Mammary epithelial cell (primary cell): ENCODE results near the gene STX8.

Experiments
- CTCF ChIP-seq, 2 donors: IDR thresholded peaks in 1 of 2; conservative IDR thresholded peaks in 1 of 2; 2 replicates each; pipeline ENCODE4 v1.5.1; 2011 to 2012; ENCODE audit warnings: inconsistent platforms in 2 of 2, low read length in 2 of 2, mild to moderate bottlenecking in 2 of 2, control low read depth in 1 of 2, low read depth in 1 of 2; ENCODE audit not compliant: insufficient read depth in 1 of 2; ENCODE audit errors: extremely low read depth in 1 of 2
- EZH2 ChIP-seq: IDR thresholded peaks from 2 replicates; pipeline ENCODE4 v1.6.1; 2012; ENCODE audit warnings: low read length, inconsistent platforms, borderline replicate concordance

DNA sequence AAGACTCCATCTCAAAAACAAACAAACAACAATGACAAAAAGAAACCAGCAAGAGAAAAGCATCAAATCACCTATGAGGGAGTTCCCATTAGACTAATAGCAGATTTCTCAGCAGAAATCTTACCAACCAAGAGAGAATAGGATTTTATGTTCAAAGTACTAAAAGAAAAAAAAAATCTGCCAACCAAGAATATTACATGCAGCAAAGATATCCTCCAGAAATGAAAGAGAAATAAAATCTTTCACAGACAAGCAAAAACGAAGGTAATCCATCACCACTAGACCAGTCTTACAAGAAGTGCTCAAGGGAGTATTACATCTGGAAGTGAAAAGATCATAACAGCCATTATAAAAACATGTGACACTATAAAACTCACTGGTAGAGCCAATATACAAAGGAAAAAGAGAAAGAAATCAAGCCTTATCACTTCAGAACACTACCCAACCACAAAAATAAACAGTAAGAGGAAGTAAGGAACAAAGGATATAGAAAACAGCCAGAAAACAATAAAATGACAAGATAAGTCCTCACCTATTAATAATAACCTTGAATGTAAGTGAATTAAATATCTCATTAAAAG, 66.3 kb downstream of the STX8 start:
- TF ChIP-seq CTCF (conservative IDR thresholded peaks at IDR 0.05 in 1 of 2, IDR thresholded peaks at IDR 0.05 in 1 of 2; ENCODE audit: extremely low read depth in 1 of 2, insufficient read depth in 1 of 2, low read depth in 1 of 2, low read length in 2 of 2) (no peak), EZH2 (no peak)
